Femur (tissue), 1 donor: ENCODE measurements around the gene TMCO5A.

Experiments
- DNase-seq: peaks from one replicate; pipeline ENCODE4 v3.0.0-alpha.2; 2017

TMCO5A gene

DNA sequence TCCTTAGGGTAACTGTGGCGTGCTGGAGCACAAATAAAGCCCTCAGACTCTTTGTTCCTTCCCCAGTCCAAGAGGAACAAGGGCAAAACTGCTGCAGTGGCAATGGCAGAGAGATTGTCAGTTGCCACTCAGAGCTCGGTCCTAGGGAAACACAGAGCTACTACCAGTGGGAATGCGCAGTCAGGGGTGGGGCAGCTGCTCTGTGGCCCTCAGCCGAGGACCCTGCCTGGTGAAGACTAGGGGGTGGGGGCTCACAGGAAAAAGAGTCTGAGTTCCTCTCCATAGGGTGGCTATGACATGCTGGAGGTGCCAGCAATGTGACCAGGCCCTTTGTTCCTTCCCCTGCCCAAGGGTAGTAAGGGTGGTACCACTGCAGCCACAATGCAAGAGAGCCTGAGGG lies 43.8 kb downstream of the TMCO5A start:
- DNase-seq: no peak

DNA sequence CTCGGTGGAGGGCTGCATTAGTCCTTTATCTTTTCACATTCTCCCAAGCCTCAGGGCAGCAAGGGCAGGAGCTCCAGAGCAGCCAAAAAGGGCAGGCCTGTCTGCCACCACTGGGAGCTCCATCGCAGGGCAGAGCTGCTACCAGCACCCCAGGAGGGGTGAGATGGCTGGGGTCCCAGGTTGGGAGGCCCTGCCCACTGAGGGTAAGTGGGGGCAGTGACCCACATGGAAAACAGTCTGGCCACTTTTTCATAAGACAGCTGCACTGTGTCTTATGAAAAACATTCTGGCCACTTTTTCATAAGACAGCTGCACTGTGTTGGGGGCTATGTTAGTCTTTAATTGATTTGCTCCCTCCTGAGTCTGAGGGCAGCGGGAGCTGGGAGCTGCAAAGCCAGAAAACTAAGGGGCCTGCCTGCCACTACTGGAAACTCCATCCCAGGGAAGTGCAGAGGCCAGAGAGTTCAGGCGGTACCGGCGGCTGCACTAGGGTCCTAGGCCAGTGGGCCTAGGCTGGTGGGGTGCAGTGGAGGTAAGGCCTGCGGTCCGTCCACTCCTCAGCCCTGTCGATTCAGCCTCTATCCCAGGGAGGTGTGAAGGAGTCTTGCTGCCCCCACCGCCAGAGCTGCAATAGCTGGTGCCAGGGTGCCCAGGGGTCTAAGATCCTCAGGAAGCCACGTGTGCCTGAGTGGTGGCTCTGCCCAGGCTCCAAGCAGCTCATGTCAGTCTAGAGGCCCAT lies 45.4 kb downstream of the TMCO5A start:
- peak; percentile 33 for DNase-seq

DNA sequence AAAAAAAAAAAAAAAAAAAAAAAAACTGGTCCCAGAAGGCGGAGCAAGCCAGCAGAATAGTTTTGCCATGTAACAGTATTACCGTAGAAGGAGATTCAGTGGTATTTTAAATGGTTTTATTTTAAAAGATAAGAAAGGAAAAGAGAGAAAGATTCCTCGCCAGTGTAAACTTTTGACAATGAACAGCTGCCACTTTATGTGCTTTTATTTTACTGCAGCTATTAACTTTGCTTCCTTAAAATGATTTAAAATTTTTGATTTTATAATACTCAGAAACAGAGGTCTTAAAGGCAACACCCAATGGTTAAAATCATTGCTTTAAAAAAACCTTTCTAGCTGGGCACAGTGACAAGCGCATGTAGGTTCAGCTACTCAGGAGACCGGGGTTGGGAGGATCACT lies 46.8 kb downstream of the TMCO5A start:
- DNase-seq: no peak

DNA sequence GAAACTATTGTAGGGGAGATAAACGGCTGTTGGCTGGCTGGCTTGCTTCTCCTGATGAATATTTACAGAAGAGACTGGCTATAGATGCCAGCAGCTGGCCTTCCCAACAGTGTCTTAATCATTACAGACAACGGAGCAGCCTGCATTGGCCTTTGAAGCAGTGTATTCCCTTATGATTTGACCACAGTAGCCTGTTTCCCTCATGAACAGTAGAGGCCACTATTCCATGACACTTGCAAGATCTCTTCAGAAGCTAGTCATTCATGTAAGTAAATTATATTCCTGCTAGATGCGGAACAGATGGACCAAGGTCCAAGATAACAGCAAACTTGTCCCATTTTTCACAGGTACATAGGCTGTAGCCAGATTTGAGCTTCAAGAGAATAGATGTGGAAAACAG lies 47.3 kb downstream of the TMCO5A start:
- no peak for DNase-seq

DNA sequence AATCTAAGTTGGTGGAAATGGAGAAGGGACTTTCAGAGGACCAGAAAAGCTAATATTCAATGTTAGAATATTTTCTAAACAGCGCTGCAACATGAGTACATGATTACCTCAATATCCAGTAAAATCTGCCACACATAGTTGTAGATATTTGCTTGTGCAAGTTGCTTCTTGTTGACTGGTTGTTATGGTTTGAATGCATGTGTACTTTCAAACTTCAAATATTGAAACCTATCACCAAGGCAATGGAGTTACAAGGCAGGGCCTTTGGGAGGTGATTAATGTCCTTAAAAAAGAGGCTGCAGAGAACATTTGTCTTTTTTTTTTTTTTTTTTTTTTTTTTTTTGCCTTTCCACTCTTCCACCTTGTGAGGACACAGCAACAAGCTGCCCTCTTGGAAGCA lies 49.9 kb downstream of the TMCO5A start:
- DNase-seq: no peak

DNA sequence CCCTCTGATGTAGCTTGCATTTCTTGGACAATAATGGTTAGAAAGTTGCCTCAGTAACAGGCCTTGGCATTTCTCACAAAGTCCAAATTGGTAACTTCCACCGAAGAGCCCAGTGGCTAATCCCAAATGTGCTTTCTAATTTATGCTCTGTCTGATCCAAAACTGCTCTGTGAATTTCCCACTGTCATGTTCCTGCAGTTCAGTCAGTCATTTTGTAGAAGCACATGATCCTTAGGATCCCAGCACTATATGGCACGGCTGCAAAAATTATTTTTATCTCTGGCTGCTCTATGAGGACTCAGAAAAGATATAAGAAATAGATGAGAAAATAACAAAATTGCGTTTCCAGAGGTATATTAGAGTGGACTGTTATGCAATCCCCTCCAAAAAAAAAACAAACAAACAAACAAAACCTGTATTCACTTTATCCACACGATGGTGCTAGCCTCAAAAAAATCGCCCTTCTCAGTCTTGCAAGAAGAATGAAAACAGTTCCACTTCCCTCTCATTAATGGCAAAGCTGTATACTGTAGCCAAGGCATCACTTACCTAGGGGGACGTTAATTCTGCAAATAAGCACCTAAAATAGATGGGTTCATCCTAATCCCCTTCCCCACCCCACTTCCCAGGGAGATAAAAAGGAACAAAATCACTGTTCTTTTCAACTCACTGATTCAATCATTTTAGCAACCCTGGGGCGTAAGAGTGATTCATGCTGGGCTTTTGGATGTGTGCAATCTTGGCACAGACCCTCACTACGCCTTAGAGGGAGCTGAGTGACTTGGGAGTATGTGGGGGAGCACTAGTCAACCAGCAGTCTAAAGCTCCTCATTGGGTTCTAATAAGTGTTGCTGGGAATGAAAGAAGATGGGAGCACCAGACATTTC lies 61.3 kb downstream of the TMCO5A start:
- peak; percentile 58 for DNase-seq
